ENCODE measurements around the gene AFF3. TPM values are rescaled to one million over a fixed set of nuclear protein-coding genes. Genes with fewer than 3 reads are reported as not detected.

The AFF3 gene
- total RNA-seq, 6 experiments from 2014 or later = 0.80 to 8.2 (median 6.8) TPM

GRCh38 chr2:99571021-99571420, 571.4 kb downstream of the AFF3 start:
- DNase-seq = no peak
- Mint-ChIP-seq H3K36me3 (ENCODE audit: low read depth) (no peaks in the 10 kb centered on the region), H3K27me3 (ENCODE audit: insufficient read depth) (peaks cover 26% of the 10 kb centered on the region), H3K4me3 (no peak overlapping the region), H3K4me1 (ENCODE audit: low read depth) (peaks cover 13% of the 10 kb centered on the region; the same call in 1 of the 2 replicates), H3K9me3 (no peaks in the 10 kb centered on the region), H3K27ac (no peak overlapping the region)
- TF ChIP-seq CTCF (IDR thresholded peaks at IDR 0.05) = no peak

DNA sequence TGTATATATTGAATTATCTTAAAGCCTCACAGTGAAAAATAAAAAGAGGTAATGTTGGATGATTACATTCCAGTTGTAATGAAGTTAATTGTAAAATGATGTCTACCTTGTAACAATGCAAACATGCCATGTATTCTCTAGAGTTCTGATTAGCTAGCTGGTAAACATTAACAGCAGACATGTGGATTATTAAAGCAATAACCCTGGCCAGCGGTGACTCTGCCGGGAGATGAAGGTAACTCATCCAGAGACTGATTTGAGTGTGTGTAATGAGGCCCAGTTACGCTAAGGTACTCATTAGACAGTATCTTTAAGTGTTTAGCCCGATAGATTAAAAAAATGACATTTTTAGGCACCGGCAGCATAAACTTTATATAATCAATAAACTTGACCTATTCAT, 573.0 kb downstream of the AFF3 start:
- Mint-ChIP-seq H3K27ac (no peak overlapping the region), H3K36me3 (ENCODE audit: low read depth) (no peaks in the 10 kb centered on the region), H3K27me3 (ENCODE audit: insufficient read depth) (peaks cover 23% of the 10 kb centered on the region)

GRCh38 chr2:99565227-99565626, 577.2 kb downstream of the AFF3 start:
- Mint-ChIP-seq H3K9me3 (no peaks in the 10 kb centered on the region), H3K4me1 (ENCODE audit: low read depth) (peaks cover 12% of the 10 kb centered on the region), H3K27ac (no peak overlapping the region), H3K4me3 (no peak overlapping the region), H3K27me3 (ENCODE audit: insufficient read depth) (peaks cover 4% of the 10 kb centered on the region; the same call in 1 of the 2 replicates), H3K36me3 (ENCODE audit: low read depth) (no peaks in the 10 kb centered on the region)
- TF ChIP-seq CTCF (IDR thresholded peaks at IDR 0.05) = no peak
- no peak for DNase-seq

More for the DNA sequence above, 573.0 kb downstream of the AFF3 start:
- no peak for DNase-seq
- no peak overlapping the region for H3K4me3 Mint-ChIP-seq
- no peaks in the 10 kb centered on the region for H3K9me3 Mint-ChIP-seq
- TF ChIP-seq CTCF (IDR thresholded peaks at IDR 0.05) = no peak
- peaks cover 13% of the 10 kb centered on the region; the same call in 1 of the 2 replicates for H3K4me1 Mint-ChIP-seq (ENCODE audit: low read depth)

GRCh38 chr2:99562516-99562915, 579.9 kb downstream of the AFF3 start:
- no peak for TF ChIP-seq CTCF (IDR thresholded peaks at IDR 0.05)
- no peaks in the 10 kb centered on the region for H3K36me3 Mint-ChIP-seq (ENCODE audit: low read depth)
- peaks cover 12% of the 10 kb centered on the region for H3K4me1 Mint-ChIP-seq (ENCODE audit: low read depth)
- DNase-seq = peak; percentile 7
- no peaks in the 10 kb centered on the region for H3K9me3 Mint-ChIP-seq
- H3K27me3 Mint-ChIP-seq (ENCODE audit: insufficient read depth) = peaks cover 5% of the 10 kb centered on the region
- no peak overlapping the region; the same call in 1 of the 2 replicates for H3K4me3 Mint-ChIP-seq
- H3K27ac Mint-ChIP-seq = peak overlapping the region; percentile 56; the same call in 1 of the 2 replicates

- no peak overlapping the region for H3K4me3 Mint-ChIP-seq
- H3K9me3 Mint-ChIP-seq = no peaks in the 10 kb centered on the region
- TF ChIP-seq CTCF (IDR thresholded peaks at IDR 0.05) = no peak
- no peak for DNase-seq
- H3K27ac Mint-ChIP-seq = no peak overlapping the region
- peaks cover 6% of the 10 kb centered on the region for H3K27me3 Mint-ChIP-seq (ENCODE audit: insufficient read depth)
- H3K36me3 Mint-ChIP-seq (ENCODE audit: low read depth) = no peaks in the 10 kb centered on the region
- H3K4me1 Mint-ChIP-seq (ENCODE audit: low read depth) = peaks cover 12% of the 10 kb centered on the region
These were observed 580.6 kb downstream of the AFF3 start for GRCh38 chr2:99561804-99562203.

Measured in HFFc6 (cell line).